Coronary artery (tissue), 2 donors: ENCODE results near the gene KCNT1.

ENCODE experiments used
- DNase-seq: peaks from one replicate; pipeline ENCODE4 v3.0.0-alpha.2; 2017; ENCODE audit warnings: low spot score
- H3K27ac ChIP-seq, 2 donors: fragments of 200-600 bp; sonication (generic); one replicate each; pipeline ENCODE4 v1.5.1; 2016 to 2019
- H3K4me3 ChIP-seq: fragments of 200-600 bp; sonication (generic); 2 replicates; pipeline ENCODE4 v1.5.1; 2016; ENCODE audit warnings: mild to moderate bottlenecking, moderate library complexity
- TF ChIP-seq, protein P1 (sequence below): fragments of 200-600 bp; sonication (generic); IDR thresholded peaks from one replicate; pipeline ENCODE4 v1.5.1; 2019; ENCODE audit warnings: antibody characterized with exemption

Gene KCNT1

DNA sequence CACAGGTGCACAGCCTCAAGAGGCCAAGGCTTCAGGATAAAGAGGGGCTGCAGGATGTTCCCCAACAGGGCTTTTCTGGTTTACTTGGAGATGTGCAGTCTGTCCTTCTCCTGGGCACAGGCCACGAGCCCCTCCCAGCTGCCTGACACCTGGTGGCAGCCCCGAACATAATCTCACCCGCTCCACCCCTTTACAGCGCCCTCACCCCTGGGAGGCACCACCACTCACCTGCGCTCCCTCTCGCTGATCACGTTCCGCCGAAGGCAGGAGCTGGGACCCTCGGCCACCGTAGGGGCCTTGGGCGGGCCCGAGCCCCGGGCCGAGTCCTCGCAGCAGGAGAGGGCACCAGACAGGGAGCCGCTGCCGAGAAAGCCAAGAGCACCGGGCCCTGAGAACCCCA, 3.2 kb upstream of the KCNT1 start:
- TF ChIP-seq, protein P1, sequence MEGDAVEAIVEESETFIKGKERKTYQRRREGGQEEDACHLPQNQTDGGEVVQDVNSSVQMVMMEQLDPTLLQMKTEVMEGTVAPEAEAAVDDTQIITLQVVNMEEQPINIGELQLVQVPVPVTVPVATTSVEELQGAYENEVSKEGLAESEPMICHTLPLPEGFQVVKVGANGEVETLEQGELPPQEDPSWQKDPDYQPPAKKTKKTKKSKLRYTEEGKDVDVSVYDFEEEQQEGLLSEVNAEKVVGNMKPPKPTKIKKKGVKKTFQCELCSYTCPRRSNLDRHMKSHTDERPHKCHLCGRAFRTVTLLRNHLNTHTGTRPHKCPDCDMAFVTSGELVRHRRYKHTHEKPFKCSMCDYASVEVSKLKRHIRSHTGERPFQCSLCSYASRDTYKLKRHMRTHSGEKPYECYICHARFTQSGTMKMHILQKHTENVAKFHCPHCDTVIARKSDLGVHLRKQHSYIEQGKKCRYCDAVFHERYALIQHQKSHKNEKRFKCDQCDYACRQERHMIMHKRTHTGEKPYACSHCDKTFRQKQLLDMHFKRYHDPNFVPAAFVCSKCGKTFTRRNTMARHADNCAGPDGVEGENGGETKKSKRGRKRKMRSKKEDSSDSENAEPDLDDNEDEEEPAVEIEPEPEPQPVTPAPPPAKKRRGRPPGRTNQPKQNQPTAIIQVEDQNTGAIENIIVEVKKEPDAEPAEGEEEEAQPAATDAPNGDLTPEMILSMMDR: no peak
- DNase-seq: no peak
- Histone ChIP-seq H3K4me3 (no peak overlapping the region), H3K27ac (no peak overlapping the region)

DNA sequence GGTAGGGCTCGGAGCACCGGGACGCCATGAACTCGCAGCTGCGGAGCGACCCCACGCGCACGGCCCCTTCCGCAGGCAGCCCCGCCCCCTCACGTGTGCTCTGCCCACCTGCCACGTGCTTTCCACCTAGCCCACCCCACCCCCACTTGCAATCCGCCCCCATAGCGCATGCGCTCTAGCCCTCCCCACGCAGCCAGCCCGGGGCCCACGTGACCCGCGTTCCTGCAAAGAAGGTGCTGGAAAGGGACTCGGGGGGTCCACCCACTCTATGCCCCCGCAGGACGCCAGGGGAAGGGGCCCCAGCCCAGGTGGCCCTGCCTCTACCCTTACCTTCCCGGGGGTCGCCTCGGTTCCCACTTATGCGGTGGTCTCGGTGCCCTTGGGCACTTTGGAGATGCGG, 2.5 kb upstream of the KCNT1 start, which contains the start of gene SOHLH1:
TSS of gene SOHLH1 (minus strand) at position 42 of the 400 bp plus-strand sequence. CDS start at position 28, 14 bp downstream.
- TF ChIP-seq, protein P1: no peak
- DNase-seq: no peak
- H3K4me3 ChIP-seq: no peak within 1 kb of the TSS
- no peak within 1 kb of the TSS for H3K27ac ChIP-seq

DNA sequence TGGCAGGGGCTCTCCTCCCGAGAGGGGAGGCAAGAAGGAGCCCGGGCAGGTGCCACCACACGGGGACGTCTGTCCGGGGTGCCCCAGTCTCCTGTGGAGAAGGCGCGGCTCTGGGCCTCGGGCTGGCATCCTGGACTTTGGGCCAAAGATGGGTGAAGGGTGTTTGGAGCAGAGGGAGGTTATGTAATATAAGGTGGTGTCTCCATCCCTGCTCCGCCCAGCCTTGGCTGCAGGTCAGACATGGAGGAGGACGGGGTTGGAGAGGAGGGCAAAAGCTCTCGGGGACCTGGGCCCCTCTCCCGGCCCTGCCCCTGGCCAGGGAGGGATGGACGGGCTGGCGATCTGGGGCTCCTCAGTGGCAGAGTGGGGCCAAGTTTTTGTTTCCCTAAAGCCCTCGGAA, 1.5 kb upstream of the KCNT1 start:
- no peak overlapping the region for H3K4me3 ChIP-seq
- no peak for DNase-seq
- no peak overlapping the region for H3K27ac ChIP-seq
- TF ChIP-seq, protein P1: no peak

DNA sequence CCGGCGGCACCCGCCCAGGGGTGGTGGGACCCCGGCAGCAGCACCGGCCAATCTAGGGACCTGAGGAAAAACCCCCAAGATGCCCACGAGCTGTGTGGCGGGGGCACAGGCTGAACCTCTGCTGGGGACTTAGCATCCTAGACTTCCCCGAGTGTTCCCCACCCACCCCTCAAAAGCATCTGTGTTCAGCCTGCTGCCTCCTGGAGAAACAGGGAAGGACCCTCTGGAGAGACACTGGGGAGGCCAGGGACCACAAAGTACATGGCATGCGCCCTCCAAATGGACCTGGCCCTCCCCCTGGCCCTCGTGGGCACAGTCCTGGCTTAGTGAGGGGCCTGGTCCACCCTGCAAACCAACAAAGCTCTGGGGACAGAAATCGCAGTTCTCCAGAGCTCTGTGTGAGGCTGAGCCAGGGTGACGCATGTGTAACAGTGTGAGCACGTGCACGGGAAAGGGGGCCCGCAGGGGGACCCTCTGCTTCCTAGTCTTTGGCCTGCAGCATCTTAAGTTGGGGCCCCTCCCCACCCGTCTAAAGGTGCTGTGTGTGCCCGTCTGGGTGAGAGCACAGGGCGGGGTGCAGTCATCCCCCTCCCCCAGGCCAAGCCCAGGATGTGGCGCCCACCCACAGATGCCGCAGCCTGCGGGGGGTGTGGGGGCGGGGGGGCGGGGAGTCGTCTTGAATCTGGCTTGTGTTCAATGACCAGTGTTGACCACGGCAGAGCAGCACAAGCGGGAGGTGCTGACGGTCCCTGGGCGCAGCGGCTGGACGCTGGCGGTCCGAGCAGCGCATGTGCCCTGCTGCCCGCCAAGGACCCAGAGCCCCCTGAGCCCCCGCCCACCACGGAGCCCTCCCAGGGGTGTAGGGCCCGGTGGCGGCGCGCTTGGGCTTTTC, 672 bp upstream of the KCNT1 start:
- TF ChIP-seq, protein P1: no peak
- H3K27ac ChIP-seq: no peak overlapping the region
- peak overlapping the region; percentile 58 for H3K4me3 ChIP-seq
- no peak for DNase-seq

DNA sequence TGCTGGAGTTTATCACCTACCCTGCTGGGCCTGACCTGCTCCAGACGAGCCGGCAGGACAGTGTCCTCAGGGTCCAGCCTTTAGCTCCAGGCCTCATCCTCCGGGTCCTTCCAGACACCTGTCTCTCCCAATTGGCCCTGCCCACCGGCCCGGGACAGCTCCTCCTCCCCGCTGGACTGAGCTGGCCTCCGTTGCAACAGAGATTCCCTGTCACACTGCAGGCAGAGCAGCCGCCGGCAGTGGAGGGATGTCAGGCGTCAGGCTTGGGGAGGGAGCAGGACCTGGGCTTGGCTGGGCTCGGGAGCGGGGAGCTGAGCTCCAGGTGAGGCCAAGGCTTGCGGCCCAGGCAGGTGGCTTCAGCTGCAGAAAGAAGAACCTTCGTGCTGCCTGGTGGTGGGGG, 1.7 kb downstream of the KCNT1 start:
- DNase-seq: no peak
- Histone ChIP-seq H3K27ac (no peak overlapping the region), H3K4me3 (no peak overlapping the region)
- TF ChIP-seq, protein P1: no peak

DNA sequence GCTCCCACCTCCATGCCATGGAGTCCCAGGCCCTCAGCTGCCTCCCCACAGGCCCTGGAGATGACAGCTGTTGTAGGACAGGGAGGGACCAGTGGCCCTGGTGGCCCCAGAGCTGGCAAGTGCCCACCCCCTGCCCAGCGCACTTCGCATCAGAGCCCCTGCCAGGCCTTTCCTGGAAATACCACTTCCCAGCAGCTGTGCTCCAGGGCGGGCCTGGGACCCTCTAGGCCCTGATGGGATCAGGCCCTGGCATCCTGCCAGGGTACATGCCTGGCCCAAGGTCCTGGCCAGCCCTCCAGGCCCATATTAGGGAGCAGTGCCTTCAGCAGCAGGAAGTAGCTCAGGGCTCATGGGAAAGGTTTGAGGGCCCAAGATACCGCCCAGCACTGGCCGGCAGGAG, 2.5 kb downstream of the KCNT1 start:
- H3K4me3 ChIP-seq: no peak overlapping the region
- DNase-seq: no peak
- TF ChIP-seq, protein P1: no peak
- H3K27ac ChIP-seq: no peak overlapping the region

DNA sequence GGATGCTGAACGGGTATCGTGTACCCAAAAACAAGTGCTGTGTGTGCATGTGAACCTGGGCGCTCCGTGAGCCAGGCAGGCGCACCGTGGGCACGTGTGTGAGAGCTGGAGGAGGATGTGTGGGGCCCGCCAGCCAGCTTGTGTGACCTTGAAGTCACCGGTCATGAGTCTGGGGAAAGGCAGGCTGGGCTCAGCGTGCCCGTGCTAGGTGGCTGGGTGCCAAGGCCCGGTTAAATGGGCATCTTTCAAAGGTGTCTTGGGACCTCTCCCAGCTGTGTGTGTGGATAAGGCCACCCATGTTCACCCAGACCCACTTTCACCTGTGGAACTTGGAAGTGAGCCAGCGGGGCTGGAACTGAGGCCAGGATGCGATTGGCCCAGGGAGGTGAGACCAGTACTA, 3.4 kb downstream of the KCNT1 start:
- TF ChIP-seq, protein P1: no peak
- Histone ChIP-seq H3K4me3 (no peak overlapping the region), H3K27ac (no peak overlapping the region)
- DNase-seq: no peak
